ENCODE measurements around the gene GLB1L. TPM values are rescaled to one million over a fixed set of nuclear protein-coding genes. Genes with fewer than 3 reads are reported as not detected.
"Not testable (repeated sequence)": the region's sequence is repeated elsewhere in the genome, so short reads cannot be mapped to it uniquely, and the experiment has no call there.

Gene GLB1L
- total RNA-seq (ENCODE audit: insufficient read depth, low replicate concordance), result 12.0 TPM

DNA sequence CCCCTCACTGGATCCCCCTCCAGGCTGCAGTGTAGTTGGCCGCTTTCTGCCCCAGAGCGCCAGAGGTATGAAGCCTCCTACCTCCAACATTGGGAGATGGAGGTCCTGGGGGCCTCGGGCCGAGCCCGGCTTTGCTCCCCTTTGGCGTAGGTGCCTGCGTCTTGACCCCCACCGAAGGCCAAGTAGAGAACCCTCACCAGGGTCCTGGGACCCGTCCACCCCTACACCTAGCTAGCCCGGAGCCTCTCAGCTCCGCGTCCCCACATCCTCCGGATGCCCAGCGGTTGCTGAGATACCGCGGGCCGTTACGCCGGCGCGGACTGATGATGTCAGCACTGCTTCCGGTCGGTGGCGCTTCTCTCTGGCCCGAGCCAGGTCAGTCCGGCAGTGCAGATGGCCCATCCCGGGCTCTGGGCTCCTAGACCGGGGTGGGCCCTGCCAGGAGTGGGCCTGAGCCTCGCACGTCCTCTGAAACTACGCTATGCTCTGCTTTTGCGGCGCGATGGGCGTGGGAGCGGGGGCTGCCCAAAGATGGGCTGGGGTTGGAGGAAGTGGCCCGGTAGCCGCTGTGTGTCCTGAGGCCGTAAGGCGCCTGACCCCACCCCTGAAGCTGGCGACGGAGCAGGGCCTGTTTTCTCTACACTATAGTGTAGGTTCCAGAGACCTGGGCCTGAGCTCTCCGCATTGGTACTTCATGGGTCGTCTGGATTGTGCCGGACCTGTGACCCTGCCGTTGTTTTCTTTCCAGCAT lies at the start of gene GLB1L, which contains the start of gene STK16:
TSS of gene GLB1L (minus strand) at position 297 of the 751 bp plus-strand sequence. CDS start 1,871 bp downstream, outside the sequence.
TSS of gene STK16 (plus strand) at position 332 of the 751 bp plus-strand sequence. CDS start 521 bp downstream, outside the sequence.
- peak; percentile 94 for DNase-seq (ENCODE audit: low spot score)

DNA sequence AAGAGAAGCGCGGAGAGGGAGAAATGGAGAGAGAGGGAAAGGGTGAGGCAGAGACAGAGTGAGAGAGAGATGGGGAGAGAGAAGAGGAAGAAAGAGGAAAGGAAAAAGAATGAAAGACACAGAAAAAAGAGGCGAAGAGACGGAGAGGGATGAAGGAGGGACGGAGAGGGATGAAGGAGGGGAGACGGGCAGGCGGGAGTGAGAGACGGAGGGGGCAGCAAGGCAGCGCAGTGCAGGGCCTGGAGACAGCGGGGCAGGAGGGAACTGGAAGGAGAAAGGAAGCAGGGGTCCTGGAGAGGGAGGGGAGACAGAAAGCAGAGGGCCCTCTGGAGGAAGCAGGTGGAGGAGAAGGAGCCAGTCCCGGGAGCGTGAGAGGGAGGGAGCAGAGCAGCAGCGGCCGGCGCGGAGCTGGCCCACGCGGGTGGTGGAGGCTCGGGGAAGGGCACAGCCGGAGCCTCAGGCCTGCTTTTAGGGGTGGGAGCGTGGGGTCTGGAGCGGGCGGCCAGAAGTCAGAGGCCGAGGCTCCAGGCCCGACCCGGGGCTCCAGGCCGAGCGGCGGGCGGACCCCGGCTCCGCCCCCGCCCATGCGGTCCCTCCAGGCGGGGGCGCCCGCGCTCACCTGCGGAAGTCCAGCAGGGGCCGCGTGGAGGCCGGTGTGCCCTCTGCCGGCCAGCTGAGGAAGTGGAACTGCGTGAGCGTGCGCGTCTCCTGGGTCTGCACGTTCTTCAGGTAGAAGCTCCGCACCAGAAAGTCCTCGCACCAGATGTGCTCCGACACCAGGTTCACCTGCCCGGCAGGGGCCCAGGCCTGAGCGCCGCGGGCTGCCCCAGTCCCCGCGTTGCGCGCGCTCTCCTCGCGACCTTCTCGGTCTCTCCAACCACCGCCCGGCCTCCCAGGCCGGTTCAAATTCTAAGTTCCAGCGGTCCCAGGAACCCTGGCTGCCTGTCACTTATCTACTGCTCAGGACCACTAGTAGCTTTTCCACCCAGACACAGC lies 49.4 kb upstream of the GLB1L start:
- peak; percentile 82 for DNase-seq (ENCODE audit: low spot score)

DNA sequence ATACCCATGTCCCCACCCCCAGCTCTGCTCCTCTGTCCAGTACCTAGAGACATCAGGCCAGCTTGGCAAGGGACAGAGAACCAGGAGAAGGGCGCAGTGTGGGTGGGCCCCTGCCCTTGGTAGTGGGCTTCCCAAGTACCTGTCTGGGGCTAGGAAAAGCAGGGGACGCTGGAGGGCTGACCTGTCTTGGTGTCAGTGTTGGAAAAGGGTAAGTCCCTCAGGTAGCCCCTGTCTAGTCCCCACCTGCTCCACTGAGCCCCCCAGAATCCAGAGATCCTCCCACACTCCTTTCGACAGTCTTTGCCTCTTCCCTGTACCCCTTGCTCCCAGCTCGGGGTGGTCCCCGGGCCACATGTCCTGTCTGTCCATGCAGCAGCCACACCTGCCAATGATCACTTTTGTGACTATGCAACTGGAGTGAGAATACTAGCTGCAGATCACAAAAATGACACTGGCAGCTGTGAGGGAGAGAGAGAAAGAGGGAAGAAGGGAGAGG lies 48.5 kb upstream of the GLB1L start:
- DNase-seq (ENCODE audit: low spot score), result no peak

DNA sequence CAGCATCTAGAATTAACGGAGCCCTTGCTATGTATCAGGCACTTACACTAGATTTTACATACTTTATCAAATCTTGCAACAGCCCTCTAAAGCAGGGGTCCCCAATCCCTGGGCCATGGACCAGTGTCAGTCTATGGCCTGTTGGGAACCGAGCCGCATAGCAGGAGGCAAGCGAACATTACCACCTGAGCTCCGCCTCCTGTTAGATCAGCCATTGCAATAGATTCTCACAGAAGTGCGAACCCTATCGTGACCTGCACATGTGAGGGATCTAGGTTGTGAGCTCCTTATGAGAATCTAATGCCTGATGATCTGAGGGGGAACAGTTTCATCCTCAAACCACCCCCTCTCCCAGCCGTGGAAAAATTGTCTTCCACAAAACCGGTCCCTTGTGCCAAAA lies 47.4 kb upstream of the GLB1L start:
- no peak for DNase-seq (ENCODE audit: low spot score)

DNA sequence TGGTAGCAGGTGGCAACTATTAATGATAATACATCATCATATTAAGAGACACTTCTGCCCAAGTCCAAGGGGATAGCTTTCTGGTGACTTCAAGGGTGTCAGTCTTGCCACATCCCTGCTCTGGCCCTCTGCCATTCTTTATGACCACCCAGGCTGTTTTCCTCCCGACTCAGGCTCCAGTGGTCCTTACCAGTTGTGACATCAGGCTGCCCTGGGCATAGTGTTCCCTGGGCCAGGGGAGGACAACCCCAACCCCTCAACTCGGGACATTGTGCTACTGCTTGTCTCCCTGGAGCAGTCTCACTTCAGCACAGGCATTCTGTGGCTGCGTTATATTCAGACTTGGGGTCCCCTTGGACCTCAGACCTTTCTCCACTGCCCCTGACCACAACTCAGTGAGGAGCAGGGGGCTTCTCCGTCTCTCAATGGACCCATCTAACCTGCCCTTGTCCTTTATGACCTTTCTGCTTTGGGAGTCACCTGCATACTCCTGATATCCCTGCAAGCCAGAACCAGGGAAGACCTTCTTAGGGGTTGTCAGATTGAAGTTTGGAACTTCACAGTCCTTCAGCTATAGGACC lies 46.8 kb upstream of the GLB1L start:
- DNase-seq (ENCODE audit: low spot score), result no peak

DNA sequence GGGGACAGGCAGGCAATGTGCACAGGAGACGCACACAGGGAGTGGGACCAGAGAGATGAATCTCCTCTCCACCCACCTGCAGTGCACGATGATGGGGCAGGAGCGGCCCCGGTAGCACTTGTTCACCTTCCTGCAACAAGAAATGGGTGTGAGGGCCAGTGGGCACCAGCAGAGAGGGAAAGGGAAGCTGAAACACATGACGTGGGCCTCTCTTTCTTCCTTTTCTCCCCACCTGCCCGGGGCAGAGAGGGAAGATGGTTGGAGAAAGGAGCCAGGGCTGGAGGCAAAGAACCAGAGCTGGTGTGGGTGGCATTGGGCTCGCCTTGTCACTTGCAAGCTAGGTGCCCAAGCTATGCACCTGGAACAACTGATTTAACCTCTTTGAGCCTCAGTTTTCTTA lies 46.1 kb upstream of the GLB1L start:
- DNase-seq (ENCODE audit: low spot score), result no peak

DNA sequence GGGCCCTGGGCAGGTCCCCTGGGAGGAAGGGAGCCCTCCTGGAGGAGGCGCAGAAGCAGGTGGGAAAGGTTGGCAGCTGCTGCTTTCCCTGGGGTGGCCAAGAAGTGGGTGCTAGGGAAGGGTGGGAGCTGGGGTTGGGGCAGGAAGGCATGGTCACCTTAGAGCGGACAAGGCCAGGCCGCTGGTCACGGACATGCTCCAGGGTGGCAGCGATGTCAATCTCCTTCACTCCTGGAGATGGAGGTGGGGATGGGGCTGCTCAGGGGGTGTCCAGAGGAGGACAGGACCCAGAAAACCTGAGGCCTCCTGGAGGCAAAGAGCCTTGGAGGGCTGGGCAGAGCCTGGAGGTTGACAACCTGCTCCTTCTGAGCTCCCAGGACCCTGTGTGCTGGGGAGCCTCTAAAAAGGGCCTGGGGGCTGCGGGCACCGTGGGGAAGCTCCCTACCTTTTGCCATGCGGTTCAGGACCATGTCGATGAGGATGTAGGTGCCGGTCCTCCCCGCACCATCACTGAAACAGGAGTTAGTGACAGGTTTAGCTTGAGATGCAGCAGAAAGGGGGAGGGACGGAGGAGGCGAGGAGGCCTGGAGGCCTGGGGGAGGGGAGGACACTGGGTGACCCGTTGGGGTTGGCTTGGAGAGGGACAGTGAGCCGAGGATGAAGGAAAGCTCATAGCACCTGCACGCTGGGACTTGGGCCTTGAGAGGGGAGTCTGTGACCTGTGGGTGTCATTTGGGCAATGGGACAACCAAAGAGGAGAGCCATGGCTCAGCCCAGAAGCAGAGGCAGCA lies 45.3 kb upstream of the GLB1L start:
- no peak for DNase-seq (ENCODE audit: low spot score)

DNA sequence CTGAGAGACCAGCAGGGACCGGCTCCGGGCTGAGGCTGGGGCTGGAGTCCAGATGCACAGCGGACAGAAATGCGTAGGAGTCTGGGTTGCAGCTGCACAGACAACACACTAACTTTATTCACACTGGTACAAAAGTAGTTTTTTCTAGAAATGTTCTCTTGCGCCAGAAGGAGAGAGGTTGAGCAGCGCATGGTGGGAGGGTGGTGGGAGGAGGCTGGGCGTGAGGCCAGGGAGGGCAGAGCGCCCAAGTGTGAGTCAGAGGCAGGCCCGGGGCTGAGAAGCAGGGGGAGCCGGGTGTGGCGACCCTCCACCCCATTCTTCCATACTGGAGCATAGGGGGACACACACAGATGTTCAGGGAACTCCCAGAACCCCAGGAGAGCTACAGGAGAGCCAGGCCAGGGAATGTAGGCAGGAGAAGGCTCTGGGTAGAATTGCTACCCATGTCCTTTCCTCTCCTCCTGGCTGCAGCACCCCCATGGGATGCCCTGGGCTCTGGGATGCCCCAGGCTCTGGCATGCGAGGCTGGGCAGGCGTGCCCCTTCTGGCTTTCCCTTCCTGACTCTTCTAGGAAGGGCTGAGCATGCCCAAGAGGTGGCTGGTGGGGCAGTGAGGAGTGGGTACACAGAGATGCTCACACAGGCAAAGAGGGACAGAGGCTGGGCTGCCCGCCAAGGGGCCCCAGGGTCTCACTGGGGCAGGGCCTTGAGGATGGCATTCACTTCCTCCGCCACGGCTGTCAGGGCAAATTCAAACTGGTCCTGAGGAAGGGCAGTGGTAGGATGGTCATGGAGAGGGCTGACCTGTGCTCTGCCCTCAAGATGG lies 44.5 kb upstream of the GLB1L start:
- DNase-seq (ENCODE audit: low spot score), result peak; percentile 91

DNA sequence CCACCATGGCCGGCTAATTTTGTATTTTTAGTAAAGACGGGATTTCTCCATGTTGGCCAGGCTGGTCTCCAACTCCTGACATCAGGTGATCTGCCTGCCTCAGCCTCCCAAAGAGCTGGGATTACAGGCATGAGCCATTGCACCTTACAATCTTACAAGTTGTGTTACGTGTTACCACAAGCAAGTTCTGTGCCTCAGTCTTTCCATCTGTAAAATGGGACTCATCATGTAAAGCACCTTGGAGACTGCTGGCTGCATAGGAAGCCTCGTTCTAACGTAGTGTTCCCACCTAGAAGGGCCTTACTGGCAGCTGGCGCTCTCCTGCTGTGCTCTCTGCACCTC lies 43.9 kb upstream of the GLB1L start:
- DNase-seq (ENCODE audit: low spot score), result no peak

DNA sequence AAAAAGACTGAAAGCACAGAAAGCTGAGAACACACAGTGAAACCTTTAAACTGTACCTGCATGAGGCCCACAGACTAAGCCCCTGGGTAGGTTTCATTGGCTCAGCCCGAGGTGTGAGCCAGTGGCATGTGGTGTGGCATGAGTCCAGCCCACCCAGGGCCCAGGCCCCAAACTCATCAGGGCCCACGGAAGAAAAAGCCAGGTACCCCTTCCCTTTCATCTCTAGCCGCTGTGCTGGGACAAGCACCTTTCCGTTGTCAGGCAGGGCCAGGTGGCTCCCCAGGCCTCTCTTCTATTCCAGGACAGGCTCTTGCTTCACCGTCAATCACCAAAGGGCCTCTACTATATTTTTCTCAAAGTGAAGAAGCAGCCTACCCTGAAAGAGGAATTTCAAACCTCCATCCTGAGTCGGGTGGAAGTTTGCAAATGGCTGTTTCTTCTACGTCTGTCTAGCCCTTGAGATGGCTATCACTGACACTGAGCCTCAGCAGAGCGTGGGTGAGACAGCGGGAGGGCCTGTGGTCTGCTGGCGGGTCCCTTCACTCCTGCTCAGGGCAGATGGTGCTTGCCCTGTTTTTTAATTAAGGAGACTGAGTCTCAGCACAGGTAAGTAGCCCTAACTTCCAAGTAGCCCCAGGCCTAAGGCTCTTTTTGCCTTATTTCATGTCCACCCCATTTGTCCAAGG lies 42.5 kb upstream of the GLB1L start:
- no peak for DNase-seq (ENCODE audit: low spot score)

DNA sequence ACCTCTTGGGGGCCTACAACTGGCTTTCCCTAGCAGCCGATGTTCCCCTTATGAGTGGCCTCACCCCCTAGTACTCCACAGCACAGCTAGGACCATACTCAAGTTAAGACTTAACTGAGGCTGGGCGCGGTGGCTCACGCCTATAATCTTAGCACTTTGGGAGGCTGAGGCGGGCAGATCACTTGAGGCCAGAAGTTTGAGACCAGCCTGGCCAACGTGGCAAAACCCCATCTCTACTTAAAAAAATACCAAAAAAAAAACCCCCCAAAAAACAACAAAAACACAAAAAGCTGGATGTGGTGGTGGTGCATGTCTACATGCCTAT lies 41.8 kb upstream of the GLB1L start:
- not testable (repeated sequence) for DNase-seq (ENCODE audit: low spot score)

DNA sequence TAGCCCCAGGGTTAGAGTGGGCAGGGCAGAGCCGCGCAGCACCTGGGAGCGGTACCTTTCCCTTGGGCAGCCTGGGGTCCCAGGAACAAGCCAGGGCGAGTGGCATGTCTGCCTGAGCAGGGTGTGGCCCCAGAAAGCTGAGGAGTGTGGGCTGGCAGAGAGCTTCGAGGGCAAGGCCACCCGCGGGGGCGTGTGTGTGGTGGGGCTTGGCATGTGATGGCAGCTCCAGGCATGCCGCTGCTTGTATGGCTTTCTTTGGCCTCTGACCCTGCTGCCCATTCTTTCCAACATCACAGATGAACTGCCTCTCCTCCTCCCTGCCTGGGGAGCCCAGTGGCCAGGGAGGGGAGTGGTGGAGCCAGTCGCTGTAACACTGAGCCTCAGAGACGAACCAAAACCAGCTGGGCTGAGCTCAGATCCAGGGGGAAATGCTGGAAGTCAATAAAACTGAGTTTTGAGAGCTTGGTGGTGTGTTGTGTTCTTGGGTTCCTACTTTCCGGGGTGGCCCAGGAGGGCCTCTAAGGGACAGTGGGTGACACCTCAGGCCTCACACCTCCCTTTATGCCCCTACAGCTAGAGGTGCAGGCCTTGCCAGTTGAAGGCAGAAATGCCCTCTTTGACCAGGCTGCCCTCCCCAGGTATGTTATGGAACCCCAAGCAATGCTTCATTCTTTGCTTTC lies 41.3 kb upstream of the GLB1L start:
- DNase-seq (ENCODE audit: low spot score), result no peak

DNA sequence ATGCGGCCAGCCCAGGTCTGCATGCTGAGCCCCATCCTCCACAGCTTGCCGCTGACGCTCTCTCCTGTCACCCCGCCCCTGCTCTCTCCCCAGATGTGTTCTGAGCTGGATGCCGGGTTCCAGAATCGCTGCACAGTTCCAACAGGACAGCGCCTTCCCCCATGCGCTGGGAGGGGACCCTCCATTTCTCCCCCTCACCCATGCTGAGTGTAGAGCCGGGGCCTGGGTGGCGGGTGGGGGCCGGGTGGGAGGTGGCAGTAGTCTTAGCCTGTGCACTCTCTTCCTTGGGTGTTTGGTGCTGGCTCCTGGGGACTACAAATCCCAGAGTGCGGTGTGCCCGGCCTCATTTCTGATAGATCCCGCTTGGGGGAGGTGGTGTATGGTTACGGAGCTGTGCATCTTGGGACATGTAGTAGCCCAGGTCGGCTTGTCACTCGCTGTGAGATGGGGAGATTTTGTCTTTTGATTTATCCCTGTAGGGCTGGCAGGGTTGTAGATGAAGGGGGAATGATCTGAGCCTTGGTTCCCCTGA lies 40.7 kb upstream of the GLB1L start:
- DNase-seq (ENCODE audit: low spot score), result peak; percentile 59

DNA sequence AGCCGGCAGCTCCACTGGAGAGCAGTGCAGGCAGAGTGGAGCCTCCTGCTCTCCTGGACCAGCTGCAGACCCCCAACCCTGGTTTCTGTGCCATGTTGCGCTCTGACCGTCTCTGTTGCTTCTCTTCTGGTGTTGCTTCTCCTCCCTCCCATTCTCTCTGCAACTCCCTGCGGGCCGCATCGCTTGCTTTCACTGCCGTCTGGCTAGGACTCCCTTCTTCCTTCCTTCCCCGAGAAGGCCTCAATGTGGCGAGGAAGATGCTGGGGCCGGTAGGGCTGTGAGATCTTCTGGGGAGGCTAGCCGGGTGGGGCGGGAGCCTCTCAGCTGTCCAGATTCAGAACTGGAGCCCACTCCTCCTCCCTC lies 40.1 kb upstream of the GLB1L start:
- no peak for DNase-seq (ENCODE audit: low spot score)

DNA sequence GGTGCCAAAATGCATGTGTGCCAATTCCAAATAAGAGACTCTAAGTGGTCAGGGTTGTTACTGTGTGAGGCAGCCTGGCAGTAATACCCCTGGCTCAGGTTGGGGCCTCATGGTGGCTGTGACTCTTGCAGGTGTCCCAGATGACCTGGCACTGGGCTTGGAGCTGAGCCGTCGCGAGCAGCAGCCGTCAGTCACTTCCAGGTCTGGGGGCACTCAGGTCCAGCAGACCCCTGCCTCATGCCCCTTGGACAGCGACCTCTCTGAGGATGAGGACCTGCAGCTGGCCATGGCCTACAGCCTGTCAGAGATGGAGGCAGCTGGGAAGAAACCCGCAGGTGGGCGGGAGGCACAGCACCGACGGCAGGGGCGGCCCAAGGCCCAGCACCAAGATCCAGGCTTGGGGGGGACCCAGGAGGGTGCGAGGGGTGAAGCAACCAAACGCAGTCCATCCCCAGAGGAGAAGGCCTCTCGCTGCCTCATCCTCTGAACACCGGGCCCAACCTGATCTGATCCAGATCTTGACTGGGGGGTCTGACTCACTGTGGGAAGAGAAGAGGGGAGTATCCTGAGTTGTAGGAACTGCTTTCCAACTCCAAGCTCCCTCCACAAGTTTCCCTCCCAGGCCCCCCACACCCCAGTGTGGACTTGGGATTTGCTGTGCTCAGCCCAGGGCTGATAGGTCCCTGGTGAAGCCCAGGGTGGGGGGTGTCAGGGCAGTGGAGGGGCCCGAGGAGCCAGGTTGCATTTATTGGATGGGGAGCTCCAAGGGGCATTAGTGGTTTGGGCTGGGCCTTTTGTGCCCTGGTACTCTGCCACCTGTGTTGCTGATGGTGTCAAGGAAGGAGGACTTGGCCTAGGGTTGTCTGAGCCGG lies 39.5 kb upstream of the GLB1L start:
- no peak for DNase-seq (ENCODE audit: low spot score)

DNA sequence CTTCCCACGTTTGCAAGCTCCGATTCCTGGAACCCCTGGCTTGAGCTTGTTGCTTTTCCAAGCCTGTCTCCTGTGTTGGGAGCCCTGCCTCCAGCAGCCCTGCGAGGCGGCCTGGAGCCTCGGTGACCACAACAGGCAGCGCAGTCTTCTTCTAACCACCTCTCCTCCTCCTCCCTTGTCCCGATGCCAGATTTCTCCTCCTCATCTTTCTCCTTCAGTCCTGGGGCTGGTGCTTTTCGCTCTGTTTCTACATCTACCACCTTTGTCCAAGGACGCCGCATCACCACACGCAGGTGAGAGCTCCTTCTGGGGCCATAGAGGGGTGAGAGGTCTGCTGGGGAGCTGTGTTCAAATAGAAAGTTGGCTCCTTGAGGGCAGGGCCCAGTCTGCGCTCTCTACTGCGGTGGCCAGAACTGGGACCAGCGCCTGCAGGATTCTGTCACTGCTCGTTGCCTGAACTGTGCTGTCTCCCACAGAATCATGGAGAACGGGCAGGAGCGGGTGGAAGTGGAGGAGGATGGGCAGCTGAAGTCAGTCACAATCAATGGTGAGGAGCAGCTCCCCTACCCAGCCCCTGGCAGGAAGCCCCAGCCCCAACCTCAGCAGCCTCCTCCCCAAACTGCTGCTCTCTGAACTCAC lies 37.8 kb upstream of the GLB1L start:
- no peak for DNase-seq (ENCODE audit: low spot score)

DNA sequence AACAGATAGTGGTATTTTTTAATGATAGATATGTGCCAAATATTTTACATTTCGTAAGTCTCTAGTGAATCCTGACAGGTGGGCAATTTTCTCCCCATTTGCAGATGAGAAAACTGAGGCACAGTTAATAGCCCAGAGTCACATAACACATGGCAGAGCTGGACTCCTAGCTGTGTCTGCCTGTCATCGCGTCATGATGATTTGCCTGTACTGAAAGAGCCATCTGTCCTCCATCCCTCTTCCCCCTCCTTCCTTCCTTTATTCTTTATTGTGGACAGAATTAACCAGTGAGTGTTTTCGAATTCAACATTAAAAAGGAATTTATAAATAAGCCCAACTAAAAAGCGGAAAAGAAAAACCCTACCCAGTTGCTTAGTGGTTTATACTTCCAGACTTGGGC lies 37.1 kb upstream of the GLB1L start:
- DNase-seq (ENCODE audit: low spot score), result no peak

DNA sequence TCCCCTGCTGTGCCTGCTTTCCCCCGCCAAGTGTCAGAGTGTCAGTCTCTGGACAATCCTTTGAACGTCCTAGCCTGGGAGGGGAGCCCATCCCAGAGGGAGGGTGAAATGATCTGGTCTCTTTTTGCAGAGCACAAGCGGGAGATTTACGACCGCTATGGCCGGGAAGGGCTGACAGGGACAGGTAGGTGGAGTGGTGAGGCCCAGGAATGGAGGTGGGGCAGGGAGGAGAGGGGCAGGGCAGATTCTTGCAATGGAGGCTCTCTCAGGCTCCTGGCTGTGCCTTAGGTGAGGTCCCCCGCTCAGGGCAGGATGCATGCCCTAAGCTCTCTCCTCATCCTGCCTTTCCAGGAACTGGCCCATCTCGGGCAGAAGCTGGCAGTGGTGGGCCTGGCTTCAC lies 36.3 kb upstream of the GLB1L start:
- no peak for DNase-seq (ENCODE audit: low spot score)

Data from umbilical cord (tissue), 2 donors.